Liver (tissue), 3 donors: ENCODE results near the gene SF1.

ENCODE experiments used
- GABPA ChIP-seq, 2 donors: IDR thresholded peaks in 1 of 2; conservative IDR thresholded peaks in 1 of 2; 2 replicates each; pipeline ENCODE4 v1.6.1; 2016; ENCODE audit warnings: antibody characterized with exemption in 2 of 2, mild to moderate bottlenecking in 1 of 2, moderate library complexity in 1 of 2
- JUND ChIP-seq, 2 donors: IDR thresholded peaks; 2 replicates each; pipeline ENCODE4 v1.6.1; 2016; ENCODE audit warnings: antibody characterized with exemption in 2 of 2
- SP1 ChIP-seq: IDR thresholded peaks from 2 replicates; pipeline ENCODE4 v1.6.1; 2018; ENCODE audit warnings: antibody characterized with exemption, mild to moderate bottlenecking
- TAF1 ChIP-seq: conservative IDR thresholded peaks from 2 replicates; pipeline ENCODE4 v1.6.1; 2016; ENCODE audit warnings: antibody characterized with exemption, mild to moderate bottlenecking
- ZBTB33 ChIP-seq: IDR thresholded peaks from 2 replicates; pipeline ENCODE4 v1.6.1; 2016; ENCODE audit warnings: antibody characterized with exemption
- TF ChIP-seq, protein P1 (sequence below): fragments of 150-350 bp; IDR thresholded peaks from 2 replicates; pipeline ENCODE4 v1.5.1; 2017; ENCODE audit warnings: improper control_type of control experiment, low read depth, low read length; ENCODE audit not compliant: missing input control
- TF ChIP-seq, protein P2 (sequence below): IDR thresholded peaks from 2 replicates; pipeline ENCODE4 v1.6.1; 2016; ENCODE audit warnings: antibody characterized with exemption
- TF ChIP-seq, protein P3 (sequence below): IDR thresholded peaks from 2 replicates; pipeline ENCODE4 v1.6.1; 2016; ENCODE audit warnings: antibody characterized with exemption
- donor health status: healthy.
- donor health status: healthy.

DNA sequence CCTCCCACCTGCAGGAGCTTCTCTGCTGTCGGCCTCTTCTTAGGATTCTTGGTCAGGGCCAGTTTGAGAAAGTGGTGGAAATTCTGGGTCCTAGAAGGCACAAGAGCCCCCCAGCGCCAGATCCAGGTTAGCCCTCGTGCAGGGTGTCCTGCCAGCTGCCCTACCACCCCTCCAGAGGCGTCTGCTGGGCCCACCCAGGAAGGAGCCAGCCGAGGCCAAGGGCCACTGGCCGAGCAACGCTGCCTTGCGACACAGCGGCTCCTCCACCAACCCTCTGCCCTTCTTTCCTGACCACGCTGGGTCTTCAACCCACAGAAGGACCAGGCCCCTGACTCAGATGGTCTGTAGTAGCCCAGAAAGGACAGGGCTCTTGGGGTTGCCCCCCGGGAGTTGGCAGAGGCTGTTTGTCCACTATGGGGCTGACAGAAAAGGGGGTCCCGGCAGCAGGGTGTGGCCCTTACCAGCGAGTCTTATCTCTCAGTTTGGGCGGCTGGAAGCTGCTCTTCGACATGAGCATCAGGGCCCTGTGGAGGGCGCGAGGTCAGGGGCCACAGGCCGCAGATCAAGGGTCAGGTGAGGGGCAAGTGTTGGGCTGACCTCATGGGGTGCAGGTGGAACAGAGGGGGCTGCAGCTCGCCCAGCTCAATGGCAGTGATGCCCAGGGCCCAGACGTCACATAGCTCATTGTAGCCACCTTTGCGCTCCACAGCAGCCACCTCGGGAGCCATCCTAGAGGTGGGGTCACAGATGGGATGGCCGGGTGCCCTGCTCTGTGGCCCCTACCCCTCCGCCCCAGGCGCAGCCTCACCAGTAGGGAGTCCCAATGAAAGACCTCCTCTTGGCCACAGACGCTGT, 22.2 kb upstream of the SF1 start:
- TF ChIP-seq, protein P1, sequence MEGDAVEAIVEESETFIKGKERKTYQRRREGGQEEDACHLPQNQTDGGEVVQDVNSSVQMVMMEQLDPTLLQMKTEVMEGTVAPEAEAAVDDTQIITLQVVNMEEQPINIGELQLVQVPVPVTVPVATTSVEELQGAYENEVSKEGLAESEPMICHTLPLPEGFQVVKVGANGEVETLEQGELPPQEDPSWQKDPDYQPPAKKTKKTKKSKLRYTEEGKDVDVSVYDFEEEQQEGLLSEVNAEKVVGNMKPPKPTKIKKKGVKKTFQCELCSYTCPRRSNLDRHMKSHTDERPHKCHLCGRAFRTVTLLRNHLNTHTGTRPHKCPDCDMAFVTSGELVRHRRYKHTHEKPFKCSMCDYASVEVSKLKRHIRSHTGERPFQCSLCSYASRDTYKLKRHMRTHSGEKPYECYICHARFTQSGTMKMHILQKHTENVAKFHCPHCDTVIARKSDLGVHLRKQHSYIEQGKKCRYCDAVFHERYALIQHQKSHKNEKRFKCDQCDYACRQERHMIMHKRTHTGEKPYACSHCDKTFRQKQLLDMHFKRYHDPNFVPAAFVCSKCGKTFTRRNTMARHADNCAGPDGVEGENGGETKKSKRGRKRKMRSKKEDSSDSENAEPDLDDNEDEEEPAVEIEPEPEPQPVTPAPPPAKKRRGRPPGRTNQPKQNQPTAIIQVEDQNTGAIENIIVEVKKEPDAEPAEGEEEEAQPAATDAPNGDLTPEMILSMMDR: no peak
- TF ChIP-seq TAF1: no peak
- TF ChIP-seq, protein P2, sequence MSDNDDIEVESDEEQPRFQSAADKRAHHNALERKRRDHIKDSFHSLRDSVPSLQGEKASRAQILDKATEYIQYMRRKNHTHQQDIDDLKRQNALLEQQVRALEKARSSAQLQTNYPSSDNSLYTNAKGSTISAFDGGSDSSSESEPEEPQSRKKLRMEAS: no peak
- no peak for TF ChIP-seq GABPA (IDR thresholded peaks at IDR 0.05 in 1 of 2, conservative IDR thresholded peaks at IDR 0.05 in 1 of 2)
- TF ChIP-seq, protein P3, sequence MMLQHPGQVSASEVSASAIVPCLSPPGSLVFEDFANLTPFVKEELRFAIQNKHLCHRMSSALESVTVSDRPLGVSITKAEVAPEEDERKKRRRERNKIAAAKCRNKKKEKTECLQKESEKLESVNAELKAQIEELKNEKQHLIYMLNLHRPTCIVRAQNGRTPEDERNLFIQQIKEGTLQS: no peak
- TF ChIP-seq JUND (IDR thresholded peaks at IDR 0.05): no peak
- TF ChIP-seq ZBTB33: no peak
- TF ChIP-seq SP1: no peak
